ENCODE data around the gene ZBTB43. TPM values are rescaled to one million over a fixed set of nuclear protein-coding genes. Genes with fewer than 3 reads are reported as not detected.

The ZBTB43 gene, protein sequence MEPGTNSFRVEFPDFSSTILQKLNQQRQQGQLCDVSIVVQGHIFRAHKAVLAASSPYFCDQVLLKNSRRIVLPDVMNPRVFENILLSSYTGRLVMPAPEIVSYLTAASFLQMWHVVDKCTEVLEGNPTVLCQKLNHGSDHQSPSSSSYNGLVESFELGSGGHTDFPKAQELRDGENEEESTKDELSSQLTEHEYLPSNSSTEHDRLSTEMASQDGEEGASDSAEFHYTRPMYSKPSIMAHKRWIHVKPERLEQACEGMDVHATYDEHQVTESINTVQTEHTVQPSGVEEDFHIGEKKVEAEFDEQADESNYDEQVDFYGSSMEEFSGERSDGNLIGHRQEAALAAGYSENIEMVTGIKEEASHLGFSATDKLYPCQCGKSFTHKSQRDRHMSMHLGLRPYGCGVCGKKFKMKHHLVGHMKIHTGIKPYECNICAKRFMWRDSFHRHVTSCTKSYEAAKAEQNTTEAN
- polyA plus RNA-seq (2013, experiment 1 of 2): 8.1 TPM
- 8.2 TPM for polyA plus RNA-seq (2013, experiment 2 of 2)

DNA sequence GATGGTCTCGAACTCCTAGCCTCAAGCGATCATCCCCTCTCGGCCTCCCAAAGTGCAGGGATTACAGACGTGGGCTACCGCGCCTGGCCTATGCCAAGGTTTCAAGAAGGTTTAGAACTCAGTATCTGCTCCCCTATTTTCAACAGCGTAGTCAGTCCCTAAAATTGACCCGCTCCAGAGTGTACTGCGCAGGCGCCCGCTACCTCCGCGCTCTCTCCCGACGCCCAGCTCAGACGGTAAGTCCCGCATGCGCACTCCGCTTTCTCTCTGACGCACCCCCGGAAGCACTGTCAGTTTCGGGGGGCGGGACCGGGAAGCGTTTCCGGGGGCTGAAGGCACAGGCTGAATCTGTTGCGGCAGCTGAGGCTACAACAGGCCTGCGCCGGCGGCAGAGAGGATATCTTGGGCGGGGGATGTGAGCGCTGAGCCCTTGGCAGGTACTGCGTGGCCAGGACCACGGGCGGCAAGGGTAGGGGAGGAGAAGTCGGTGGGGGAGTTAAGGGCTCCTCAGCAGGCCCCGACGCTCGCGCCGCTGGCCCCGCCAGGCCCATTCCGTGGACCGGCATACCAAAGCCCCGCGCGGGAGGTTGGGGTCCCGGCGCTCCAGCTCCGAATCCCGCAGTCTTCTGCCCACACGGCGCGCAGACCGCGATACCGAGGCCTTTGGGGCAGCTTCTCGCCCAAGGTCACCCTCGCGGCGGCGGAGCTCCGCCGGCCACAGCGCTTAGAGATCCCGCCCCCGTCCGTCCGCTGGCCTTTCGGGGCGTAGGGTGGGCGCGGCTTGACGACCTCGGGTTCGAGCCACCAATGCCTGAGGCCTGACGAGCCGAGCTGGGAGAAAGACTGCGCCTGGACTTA lies at the start of gene ZBTB43:
Gene ZBTB43, plus strand, starts transcription at position 345 of the 858 bp plus-strand sequence. CDS start 27,470 bp downstream, outside the sequence.
- peak within 1 kb of the TSS; percentile 97 for H4K8ac ChIP-seq (ENCODE audit: low read length)
- peaks cover 2% of the 10 kb centered on the region for H3K79me1 ChIP-seq (replicated peaks; ENCODE audit: low read length, poor library complexity, severe bottlenecking)
- peaks cover 7% of the 10 kb centered on the region for H3K4me1 ChIP-seq (ENCODE audit: control insufficient read depth, insufficient read depth, low read depth, low read length)
- H3K9me3 ChIP-seq (ENCODE audit: control insufficient read depth, low read length): no peaks in the 10 kb centered on the region
- no peak within 1 kb of the TSS for H2BK120ac ChIP-seq (ENCODE audit: low read depth, low read length)
- peak within 1 kb of the TSS; percentile 98 to 99 for H3K4me3 ChIP-seq (ENCODE audit: insufficient read depth in 1 of 2, low read depth in 1 of 2, low read length in 2 of 2)
- H3K9ac ChIP-seq (ENCODE audit: low read length): peak within 1 kb of the TSS; percentile 99
- H4K91ac ChIP-seq (ENCODE audit: low read length): peak within 1 kb of the TSS; percentile 43
- peak within 1 kb of the TSS; percentile 86 for H2AFZ ChIP-seq (ENCODE audit: low read depth, low read length)
- H3K18ac ChIP-seq (ENCODE audit: low read depth in 1 of 2, low read length in 2 of 2): peak within 1 kb of the TSS; percentile 84 to 96
- H3K4me2 ChIP-seq (ENCODE audit: low read length, poor library complexity, severe bottlenecking): peak within 1 kb of the TSS; percentile 64
- DNase-seq: peak; percentile 96
- no peak within 1 kb of the TSS for H2AK5ac ChIP-seq (ENCODE audit: low read length, severe bottlenecking)
- H3K27me3 ChIP-seq (ENCODE audit: control insufficient read depth in 1 of 2, insufficient read depth in 1 of 2, low read length in 2 of 2): no peaks in the 10 kb centered on the region
- peak within 1 kb of the TSS; percentile 82 for H3K27ac ChIP-seq (ENCODE audit: low read length, poor library complexity, severe bottlenecking)
- peak within 1 kb of the TSS; percentile 3 to 85 for H3K4ac ChIP-seq (ENCODE audit: low read depth in 1 of 2, low read length in 2 of 2)
- H2BK12ac ChIP-seq (ENCODE audit: low read length in 2 of 2): peak within 1 kb of the TSS in 1 of 2 experiments; percentile 73
- peak within 1 kb of the TSS in 1 of 2 experiments; percentile 93 for H3K23ac ChIP-seq (ENCODE audit: low read length in 2 of 2)
- no peak within 1 kb of the TSS for H2BK15ac ChIP-seq (ENCODE audit: low read depth, poor library complexity, severe bottlenecking)
- H2BK5ac ChIP-seq (ENCODE audit: low read depth, low read length, poor library complexity, severe bottlenecking): peak within 1 kb of the TSS; percentile 34
- peaks cover 2 to 20% of the 10 kb centered on the region in 2 experiments for H3K36me3 ChIP-seq (ENCODE audit: control insufficient read depth in 1 of 2, insufficient read depth in 2 of 2, low read depth in 1 of 2, low read length in 2 of 2)
- 3% methylated on average over 72 of the region's 79 CpGs for WGBS
- peak within 1 kb of the TSS in 1 of 2 experiments; percentile 96 for H3K14ac ChIP-seq (ENCODE audit: low read length in 2 of 2)

DNA sequence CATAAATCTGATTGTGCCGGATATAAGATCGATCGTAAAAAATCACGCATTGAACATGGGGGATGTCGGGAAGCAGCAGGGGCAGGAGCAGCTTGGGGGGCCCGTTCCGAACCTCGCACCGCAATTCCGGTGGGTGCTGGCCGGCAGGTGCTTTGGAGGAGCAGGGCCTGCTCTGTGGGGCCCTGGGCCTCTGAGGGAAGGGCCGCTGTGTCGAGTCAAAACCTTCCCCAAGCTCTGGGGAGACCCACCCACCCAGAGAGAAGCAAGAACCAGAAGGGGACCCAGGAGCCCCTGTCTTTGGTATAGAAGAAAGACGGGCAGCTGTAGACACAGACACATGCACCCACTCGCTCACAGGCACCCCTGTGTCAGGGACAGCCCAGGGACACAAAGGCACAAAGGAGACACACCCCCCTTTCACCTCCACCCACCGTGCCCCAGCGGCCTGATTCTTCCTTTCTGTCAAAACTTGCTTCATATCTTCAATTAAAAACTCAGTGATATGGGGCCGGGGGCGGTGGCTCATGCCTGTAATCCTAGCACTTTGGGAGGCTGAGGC lies 49.4 kb upstream of the ZBTB43 start:
- 89% methylated on average over 19 of the region's 19 CpGs for WGBS
- H2BK5ac ChIP-seq (ENCODE audit: low read depth, low read length, poor library complexity, severe bottlenecking): no peak overlapping the region
- H3K18ac ChIP-seq (ENCODE audit: low read depth in 1 of 2, low read length in 2 of 2): no peak overlapping the region
- DNase-seq: no peak
- H2BK120ac ChIP-seq (ENCODE audit: low read depth, low read length): no peak overlapping the region
- no peak overlapping the region for H3K27ac ChIP-seq (ENCODE audit: low read length, poor library complexity, severe bottlenecking)
- H2AK5ac ChIP-seq (ENCODE audit: low read length, severe bottlenecking): no peak overlapping the region
- H3K79me1 ChIP-seq (replicated peaks; ENCODE audit: low read length, poor library complexity, severe bottlenecking): no peaks in the 10 kb centered on the region
- H4K8ac ChIP-seq (ENCODE audit: low read length): no peak overlapping the region
- no peak overlapping the region for H3K4ac ChIP-seq (ENCODE audit: low read depth in 1 of 2, low read length in 2 of 2)
- no peak overlapping the region for H4K91ac ChIP-seq (ENCODE audit: low read length)
- H3K14ac ChIP-seq (ENCODE audit: low read length in 2 of 2): no peak overlapping the region
- H3K4me1 ChIP-seq (ENCODE audit: control insufficient read depth, insufficient read depth, low read depth, low read length): no peaks in the 10 kb centered on the region
- no peaks in the 10 kb centered on the region for H3K9me3 ChIP-seq (ENCODE audit: control insufficient read depth, low read length)
- H3K4me2 ChIP-seq (ENCODE audit: low read length, poor library complexity, severe bottlenecking): no peak overlapping the region
- no peak overlapping the region for H2BK12ac ChIP-seq (ENCODE audit: low read length in 2 of 2)
- no peak overlapping the region for H3K4me3 ChIP-seq (ENCODE audit: insufficient read depth in 1 of 2, low read depth in 1 of 2, low read length in 2 of 2)
- H2AFZ ChIP-seq (ENCODE audit: low read depth, low read length): no peak overlapping the region
- no peak overlapping the region for H3K9ac ChIP-seq (ENCODE audit: low read length)
- H2BK15ac ChIP-seq (ENCODE audit: low read depth, poor library complexity, severe bottlenecking): no peak overlapping the region
- peaks cover 17 to 67% of the 10 kb centered on the region in 2 experiments for H3K27me3 ChIP-seq (ENCODE audit: control insufficient read depth in 1 of 2, insufficient read depth in 1 of 2, low read length in 2 of 2)
- H3K36me3 ChIP-seq (ENCODE audit: control insufficient read depth in 1 of 2, insufficient read depth in 2 of 2, low read depth in 1 of 2, low read length in 2 of 2): no peaks in the 10 kb centered on the region
- H3K23ac ChIP-seq (ENCODE audit: low read length in 2 of 2): no peak overlapping the region

DNA sequence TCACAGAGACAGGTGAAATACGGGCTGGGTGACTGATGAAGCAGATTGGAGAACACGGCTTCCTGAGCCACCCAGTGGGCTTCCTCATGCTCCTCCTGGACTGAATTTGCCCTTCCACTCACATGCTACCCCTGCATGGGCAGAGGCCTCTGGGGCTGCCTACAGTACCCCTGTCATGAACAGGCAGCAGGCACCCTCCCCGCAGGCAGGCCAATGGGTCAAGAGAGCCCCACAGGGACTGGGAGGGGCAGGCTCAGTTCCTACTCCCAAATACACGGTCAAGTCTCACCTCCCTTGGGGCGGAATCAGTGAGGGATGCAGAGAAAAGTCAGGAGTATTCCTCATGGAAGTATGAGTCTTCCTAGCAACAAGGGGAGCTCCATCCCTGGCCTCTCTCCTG lies 48.6 kb upstream of the ZBTB43 start:
- H4K8ac ChIP-seq (ENCODE audit: low read length): no peak overlapping the region
- no peak overlapping the region for H3K18ac ChIP-seq (ENCODE audit: low read depth in 1 of 2, low read length in 2 of 2)
- no peak overlapping the region for H3K9ac ChIP-seq (ENCODE audit: low read length)
- H3K4me3 ChIP-seq (ENCODE audit: insufficient read depth in 1 of 2, low read depth in 1 of 2, low read length in 2 of 2): no peak overlapping the region
- DNase-seq: no peak
- H3K27ac ChIP-seq (ENCODE audit: low read length, poor library complexity, severe bottlenecking): no peak overlapping the region
- H3K4me2 ChIP-seq (ENCODE audit: low read length, poor library complexity, severe bottlenecking): no peak overlapping the region
- H3K36me3 ChIP-seq (ENCODE audit: control insufficient read depth in 1 of 2, insufficient read depth in 2 of 2, low read depth in 1 of 2, low read length in 2 of 2): no peaks in the 10 kb centered on the region
- H3K4me1 ChIP-seq (ENCODE audit: control insufficient read depth, insufficient read depth, low read depth, low read length): no peaks in the 10 kb centered on the region
- no peak overlapping the region for H3K4ac ChIP-seq (ENCODE audit: low read depth in 1 of 2, low read length in 2 of 2)
- H2BK12ac ChIP-seq (ENCODE audit: low read length in 2 of 2): no peak overlapping the region
- WGBS: 100% methylated on average over 2 of the region's 5 CpGs
- no peak overlapping the region for H2AK5ac ChIP-seq (ENCODE audit: low read length, severe bottlenecking)
- no peaks in the 10 kb centered on the region for H3K79me1 ChIP-seq (replicated peaks; ENCODE audit: low read length, poor library complexity, severe bottlenecking)
- H2AFZ ChIP-seq (ENCODE audit: low read depth, low read length): no peak overlapping the region
- H2BK5ac ChIP-seq (ENCODE audit: low read depth, low read length, poor library complexity, severe bottlenecking): no peak overlapping the region
- no peak overlapping the region for H3K23ac ChIP-seq (ENCODE audit: low read length in 2 of 2)
- no peak overlapping the region for H2BK15ac ChIP-seq (ENCODE audit: low read depth, poor library complexity, severe bottlenecking)
- H3K27me3 ChIP-seq (ENCODE audit: control insufficient read depth in 1 of 2, insufficient read depth in 1 of 2, low read length in 2 of 2): peaks cover 14 to 68% of the 10 kb centered on the region in 2 experiments
- no peaks in the 10 kb centered on the region for H3K9me3 ChIP-seq (ENCODE audit: control insufficient read depth, low read length)
- no peak overlapping the region for H4K91ac ChIP-seq (ENCODE audit: low read length)
- no peak overlapping the region for H3K14ac ChIP-seq (ENCODE audit: low read length in 2 of 2)
- no peak overlapping the region for H2BK120ac ChIP-seq (ENCODE audit: low read depth, low read length)

Measured in mesenchymal stem cell (in vitro differentiated cells and primary cell).